Smooth muscle cell of the coronary artery (primary cell): Measurements from ENCODE around the gene VSIG10. TPM values are rescaled to one million over a fixed set of nuclear protein-coding genes. Genes with fewer than 3 reads are reported as not detected.

Experiments used
- total RNA-seq: library from RNA; depleted of rRNA; stranded (reverse); fragments of >200 nt; gene quantifications from 2 replicates; pipeline ENCODE4 v1.2.3, GENCODE V29; 2014; ENCODE audit warnings: low replicate concordance

VSIG10 gene, protein sequence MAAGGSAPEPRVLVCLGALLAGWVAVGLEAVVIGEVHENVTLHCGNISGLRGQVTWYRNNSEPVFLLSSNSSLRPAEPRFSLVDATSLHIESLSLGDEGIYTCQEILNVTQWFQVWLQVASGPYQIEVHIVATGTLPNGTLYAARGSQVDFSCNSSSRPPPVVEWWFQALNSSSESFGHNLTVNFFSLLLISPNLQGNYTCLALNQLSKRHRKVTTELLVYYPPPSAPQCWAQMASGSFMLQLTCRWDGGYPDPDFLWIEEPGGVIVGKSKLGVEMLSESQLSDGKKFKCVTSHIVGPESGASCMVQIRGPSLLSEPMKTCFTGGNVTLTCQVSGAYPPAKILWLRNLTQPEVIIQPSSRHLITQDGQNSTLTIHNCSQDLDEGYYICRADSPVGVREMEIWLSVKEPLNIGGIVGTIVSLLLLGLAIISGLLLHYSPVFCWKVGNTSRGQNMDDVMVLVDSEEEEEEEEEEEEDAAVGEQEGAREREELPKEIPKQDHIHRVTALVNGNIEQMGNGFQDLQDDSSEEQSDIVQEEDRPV
- 11.6 and 16.0 TPM in 2 replicates for total RNA-seq

DNA sequence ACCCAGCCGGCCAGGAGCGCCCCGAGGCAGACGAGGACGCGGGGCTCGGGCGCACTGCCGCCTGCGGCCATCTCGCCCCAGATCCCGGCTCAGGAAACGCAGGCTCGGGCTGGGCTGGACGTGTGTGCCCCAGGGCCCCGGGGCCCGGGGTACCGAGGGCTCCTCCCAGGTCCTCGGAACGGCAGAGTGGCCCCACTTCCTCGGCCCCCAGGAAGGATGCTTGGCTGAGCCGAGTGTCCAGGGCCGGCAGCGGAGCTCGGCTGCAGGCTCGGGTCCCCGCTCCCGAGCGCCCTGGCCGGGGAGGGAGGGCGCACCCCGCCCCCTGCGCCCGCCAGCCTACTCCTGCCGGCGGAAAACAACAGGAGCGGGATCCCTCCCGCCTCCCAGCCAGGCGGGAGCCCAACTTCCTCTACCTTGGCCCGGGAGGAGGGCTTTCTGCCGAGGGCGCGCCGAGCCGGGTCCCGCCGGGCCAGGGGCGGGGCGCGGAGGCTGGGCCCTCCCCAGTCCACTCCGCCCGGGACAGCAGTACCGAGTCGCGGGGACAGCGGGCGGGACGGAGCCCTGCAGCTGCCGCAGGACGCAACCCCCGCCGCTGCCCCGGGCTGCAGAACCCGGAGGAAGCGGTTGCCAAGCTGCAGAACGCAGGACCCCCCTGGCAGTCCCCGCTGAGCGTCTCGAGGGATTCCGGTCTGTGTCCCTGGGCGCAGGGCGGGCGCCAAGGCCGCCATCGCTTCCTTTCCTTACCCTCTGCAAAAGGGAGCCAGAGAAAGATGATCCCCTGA, at the start of gene VSIG10:
Gene VSIG10 (minus strand): TSS at position 411 of the 782 bp plus-strand sequence. CDS start 340 bp downstream, at position 71.

DNA sequence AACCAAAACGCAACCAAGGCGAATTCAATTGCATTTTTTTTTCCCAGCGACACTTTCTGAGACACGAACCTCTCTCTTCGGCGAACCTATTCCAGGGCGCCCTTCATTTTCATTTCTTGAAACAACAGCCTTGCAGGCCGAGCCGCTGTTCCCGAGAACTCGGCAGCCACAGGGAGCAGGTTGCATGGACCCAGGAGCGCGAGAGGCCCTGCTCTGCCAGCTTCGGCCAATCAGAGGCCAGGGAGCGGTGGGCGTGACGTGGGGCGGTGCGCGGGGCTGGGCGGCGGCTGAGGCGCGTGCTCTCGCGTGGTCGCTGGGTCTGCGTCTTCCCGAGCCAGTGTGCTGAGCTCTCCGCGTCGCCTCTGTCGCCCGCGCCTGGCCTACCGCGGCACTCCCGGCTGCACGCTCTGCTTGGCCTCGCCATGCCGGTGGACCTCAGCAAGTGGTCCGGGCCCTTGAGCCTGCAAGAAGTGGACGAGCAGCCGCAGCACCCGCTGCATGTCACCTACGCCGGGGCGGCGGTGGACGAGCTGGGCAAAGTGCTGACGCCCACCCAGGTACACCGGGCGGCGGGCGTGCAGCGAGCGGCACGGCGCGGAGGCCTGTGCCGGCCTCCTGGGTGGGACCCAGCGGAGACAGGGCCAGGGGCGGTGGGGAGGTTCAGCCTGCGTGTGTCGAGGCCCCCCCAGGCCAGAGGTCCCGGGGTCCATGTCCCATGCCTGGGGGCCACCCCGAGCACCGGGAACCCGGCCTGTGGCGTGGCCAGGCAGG, 32.2 kb upstream of the VSIG10 start, which contains the start of gene PEBP1:
Gene PEBP1 (plus strand): TSS at position 337 of the 771 bp plus-strand sequence. CDS start 86 bp downstream, at position 423.

DNA sequence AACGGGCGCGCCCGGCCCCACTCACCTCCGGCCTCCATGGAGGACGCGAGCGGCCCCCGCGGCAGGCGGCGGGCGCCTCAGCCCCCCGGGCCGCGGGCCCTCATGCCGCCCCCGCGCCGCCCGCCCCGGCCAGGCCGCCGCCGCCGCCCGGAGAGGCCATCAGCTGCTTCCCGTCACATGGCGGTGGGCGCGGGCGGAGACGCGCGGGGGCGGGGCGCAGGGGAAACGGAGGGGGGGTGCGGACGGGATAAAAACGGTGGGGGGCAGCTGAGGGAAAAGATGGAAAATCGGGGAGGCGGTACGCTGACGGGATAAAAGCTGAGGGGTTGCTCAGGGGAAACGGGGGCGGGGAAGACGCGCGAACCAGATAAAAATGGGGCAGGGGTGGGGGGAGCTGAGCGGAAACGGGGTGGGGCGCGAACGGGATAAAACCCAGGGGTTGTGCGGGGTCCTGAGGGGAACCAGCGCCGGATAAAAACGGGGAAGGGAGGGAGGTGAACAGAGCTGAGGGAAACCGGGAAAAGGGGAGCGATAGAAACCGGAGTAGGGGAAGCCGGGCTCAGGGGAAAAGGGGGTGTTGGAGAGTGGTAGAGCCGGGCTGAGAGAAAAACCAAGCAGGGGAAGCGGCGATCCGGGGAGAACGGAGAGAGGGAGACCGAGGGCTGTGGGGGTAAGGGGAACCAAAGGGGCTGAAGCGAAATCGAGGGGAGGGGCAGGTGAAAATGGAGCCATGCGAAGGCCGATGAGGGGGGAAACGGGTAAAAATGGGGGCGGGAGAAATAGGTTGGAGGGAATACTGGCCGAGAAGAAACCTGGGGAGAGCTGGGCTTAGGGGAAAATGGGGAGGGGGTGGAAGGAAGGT, 42.6 kb downstream of the VSIG10 start, which contains the start of gene WSB2:
Gene WSB2 (minus strand): TSS at position 169 of the 862 bp plus-strand sequence. CDS start 131 bp downstream, at position 38.

DNA sequence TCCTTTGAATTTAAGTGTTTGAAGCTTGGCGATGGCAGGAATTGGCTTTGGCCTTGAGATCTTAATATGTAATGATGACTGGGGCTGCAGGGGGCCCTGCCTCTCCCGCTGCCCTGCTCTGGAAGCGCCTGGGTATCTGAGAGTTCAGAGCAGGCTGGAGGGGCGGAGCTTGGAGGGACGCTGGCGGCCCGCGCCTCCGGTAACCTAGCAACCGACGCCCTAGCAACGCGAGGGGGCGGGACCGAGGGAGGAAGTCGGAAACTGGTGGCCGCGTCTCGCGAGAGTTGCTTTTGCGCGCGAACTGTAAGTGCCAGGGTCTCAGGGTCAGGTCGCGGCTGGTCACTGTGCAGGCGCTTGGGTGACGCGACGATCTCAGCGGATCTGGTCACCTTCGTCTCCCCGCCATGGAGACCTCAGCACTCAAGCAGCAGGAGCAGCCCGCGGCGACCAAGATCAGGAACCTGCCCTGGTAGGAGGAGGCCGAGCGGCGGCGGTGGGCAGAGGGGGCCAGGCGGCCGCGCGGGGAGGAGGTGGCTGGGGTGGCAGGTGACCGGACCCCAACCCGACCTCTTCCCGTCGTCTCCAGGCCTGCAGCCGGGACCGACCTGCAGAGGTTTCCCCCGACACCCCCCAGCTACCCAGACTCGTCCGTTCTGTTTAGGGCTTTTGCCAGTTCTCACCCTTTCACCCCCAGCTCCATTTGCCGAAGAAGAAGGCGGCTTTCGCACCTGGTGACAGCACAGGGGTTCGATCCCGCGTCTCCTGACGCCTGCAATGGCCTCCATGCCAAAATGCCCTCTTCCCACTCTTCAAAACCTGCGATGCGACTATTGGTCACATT, 87.2 kb downstream of the VSIG10 start, which contains the start of gene RFC5:
Gene RFC5 (plus strand): TSS at position 280 of the 841 bp plus-strand sequence. CDS start 125 bp downstream, at position 405.

Other genes with a start within 250 kb of the VSIG10 start
- gene KSR2, start 135.0 kb downstream of the VSIG10 start, total RNA-seq: not detected in 2 replicates
- 6.1 and 8.9 TPM in 2 replicates for gene RFC5, start 87.3 kb downstream of the VSIG10 start, total RNA-seq
- 76.4 and 287 TPM in 2 replicates for gene WSB2, start 42.8 kb downstream of the VSIG10 start, total RNA-seq
- gene PEBP1, start 32.1 kb upstream of the VSIG10 start, total RNA-seq: 199 and 289 TPM in 2 replicates